T-cell (primary cell): ENCODE data around the gene UNC5C. TPM values are rescaled to one million over a fixed set of nuclear protein-coding genes. Genes with fewer than 3 reads are reported as not detected.

Experiments used
- ATAC-seq, 4 experiments: fragments of 200-7000 bp in 3 of 4; fragments of 150-1000 bp in 1 of 4; cut with Tn5 transposase; replicated peaks in 1 of 4; 1 replicate in 3 of 4; 2 replicates in 1 of 4; pipeline ENCODE4 v1.10.0; 2021; ENCODE audit warnings: moderate library complexity in 3 of 4, mild to moderate bottlenecking in 2 of 4, moderate number of reproducible peaks in 1 of 4
- CTCF ChIA-PET, 2 donors: fragments of 300-600 bp; sonication (Branson Sonifier 250); formaldehyde crosslinking; loops; one replicate each; lab custom pipeline; 2022; ENCODE audit warnings: antibody characterized with exemption in 2 of 2; lab: Charles Lee
- POLR2A ChIA-PET, 2 donors: fragments of 300-600 bp; sonication (Branson Sonifier 250); formaldehyde crosslinking; loops; one replicate each; lab custom pipeline; 2022; ENCODE audit warnings: antibody characterized with exemption in 2 of 2; lab: Charles Lee
- DNase-seq, 35 experiments: peaks; one replicate each; pipeline versions ENCODE4 v3.0.0 to v3.0.0-alpha.2; 2013 to 2023
- H3K27ac ChIP-seq: one replicate; pipeline ENCODE4 v1.5.1; 2013; ENCODE audit warnings: low read length
- H3K27me3 ChIP-seq, 2 experiments: replicated peaks in 1 of 2; 1 replicate in 1 of 2; 2 replicates in 1 of 2; pipeline versions ENCODE4 v1.6.1 to v1.7.0; 2013; ENCODE audit warnings: low read length in 1 of 2, mixed read lengths in 1 of 2; ENCODE audit not compliant: control insufficient read depth in 2 of 2, insufficient read depth in 2 of 2; ENCODE audit errors: extremely low read depth in 1 of 2
- H3K36me3 ChIP-seq, 2 donors: 1 replicate in 1 of 2; 2 replicates in 1 of 2; pipeline versions ENCODE4 v1.6.1 to v1.7.0; 2013; ENCODE audit warnings: low read length in 1 of 2; ENCODE audit not compliant: control insufficient read depth in 2 of 2, insufficient read depth in 1 of 2; ENCODE audit errors: extremely low read depth in 1 of 2
- H3K4me1 ChIP-seq, 2 experiments: 1 replicate in 1 of 2; 2 replicates in 1 of 2; pipeline versions ENCODE4 v1.6.1 to v1.7.0; 2013; ENCODE audit warnings: low read length in 2 of 2, mixed read lengths in 1 of 2; ENCODE audit not compliant: insufficient read depth in 2 of 2, control insufficient read depth in 1 of 2; ENCODE audit errors: extremely low read depth in 1 of 2
- H3K4me3 ChIP-seq, 2 donors: 1 replicate in 1 of 2; 2 replicates in 1 of 2; pipeline versions ENCODE4 v1.5.1 to v1.7.0; 2013; ENCODE audit warnings: mild to moderate bottlenecking in 2 of 2, low read length in 1 of 2, moderate library complexity in 1 of 2; ENCODE audit not compliant: control insufficient read depth in 1 of 2; ENCODE audit errors: extremely low read depth in 1 of 2
- H3K9me3 ChIP-seq: 2 replicates; pipeline ENCODE4 v1.7.0; 2013
- H3K27ac Mint-ChIP-seq, 2 donors: one replicate each; pipeline ENCODE4 v1.8.0; 2020 to 2021; ENCODE audit warnings: mild to moderate bottlenecking in 2 of 2, mixed read lengths in 2 of 2
- H3K27me3 Mint-ChIP-seq, 2 donors: one replicate each; pipeline ENCODE4 v1.8.0; 2021 to 2022; ENCODE audit warnings: mixed read lengths in 2 of 2
- H3K36me3 Mint-ChIP-seq: one replicate; pipeline ENCODE4 v1.8.0; 2021; ENCODE audit warnings: mixed read lengths
- H3K4me1 Mint-ChIP-seq, 3 donors: one replicate each; pipeline ENCODE4 v1.8.0; 2020 to 2022; ENCODE audit warnings: mixed read lengths in 3 of 3, mild to moderate bottlenecking in 1 of 3
- H3K4me3 Mint-ChIP-seq, 3 donors: one replicate each; pipeline ENCODE4 v1.8.0; 2020 to 2022; ENCODE audit warnings: mild to moderate bottlenecking in 3 of 3, mixed read lengths in 3 of 3, moderate library complexity in 3 of 3
- H3K9me3 Mint-ChIP-seq, 3 donors: one replicate each; pipeline ENCODE4 v1.8.0; 2020 to 2022; ENCODE audit warnings: mixed read lengths in 3 of 3
- WGBS: methylation state at CpG from one replicate; pipeline ENCODE4 v1.1.5; 2013; ENCODE audit warnings: missing lambda C conversion rate; ENCODE audit not compliant: insufficient coverage; 5-methylcytosine and 5-hydroxymethylcytosine counted together
- total RNA-seq, 35 experiments: library from RNA in 6 of 35; stranded (reverse) in 6 of 35; fragments of 120-200 nt in 1 of 35; gene quantifications; one replicate each; pipeline versions ENCODE4 v1.2.1 to v1.2.4 and lab custom pipeline; 2013 to 2026

The UNC5C gene
- total RNA-seq, result not detected
- total RNA-seq (2013), result 0.07 TPM
- total RNA-seq (lab: John Stamatoyannopoulos, UW), result 0 to 0.21 (median 0) reads per million in 29 experiments

GRCh38 chr4:95548738-95549245 lies at the start of gene UNC5C:
UNC5C (minus strand) TSS chr4:95548973.
- DNase-seq (no peak), ATAC-seq (no peak)
- H3K27ac ChIP-seq, result no peak within 1 kb of the TSS
- Mint-ChIP-seq H3K4me3 (peak within 1 kb of the TSS; percentile 64 to 68 (median 66)), H3K27me3 (peaks cover 46 to 47% of the 10 kb centered on the region in 2 donors), H3K36me3 (no peaks in the 10 kb centered on the region), H3K4me1 (peaks cover 10 to 20% (median 16%) of the 10 kb centered on the region in 3 donors), H3K27ac (no peak within 1 kb of the TSS), H3K9me3 (no peaks in the 10 kb centered on the region)
- H3K27me3 ChIP-seq, result peaks cover 6 to 32% of the 10 kb centered on the region in 2 experiments
- no peaks in the 10 kb centered on the region for H3K9me3 ChIP-seq
- H3K4me3 ChIP-seq, result peak within 1 kb of the TSS; percentile 14 to 79
- POLR2A ChIA-PET, result no interaction called here
- CTCF ChIA-PET, result no interaction called here
- WGBS, result 5% methylated on average over 21 of the region's 37 CpGs
- no peaks in the 10 kb centered on the region for H3K36me3 ChIP-seq
- H3K4me1 ChIP-seq, result peaks cover 0 to 6% of the 10 kb centered on the region in 2 experiments

- no peaks in the 10 kb centered on the region for H3K36me3 ChIP-seq
- H3K27ac Mint-ChIP-seq, result no peak overlapping the region
- DNase-seq (no peak), ATAC-seq (no peak)
- H3K4me3 Mint-ChIP-seq, result no peak overlapping the region
- ChIA-PET POLR2A (interaction anchor here in 1 of 2 donors (0.6 kb wide), 1 partner anchor 13 kb away, joined by 3 read pairs; no protein-coding TSS in a partner anchor), CTCF (interaction anchor here in 1 of 2 donors (0.6 kb wide), 1 partner anchor 104 kb away, joined by 4 read pairs; no protein-coding TSS in a partner anchor)
- WGBS, result no CpG with 5 or more reads among the region's 7 CpGs
- no peaks in the 10 kb centered on the region for H3K9me3 Mint-ChIP-seq
- H3K9me3 ChIP-seq, result no peaks in the 10 kb centered on the region
- no peaks in the 10 kb centered on the region for H3K36me3 Mint-ChIP-seq
- peaks cover 0 to 2% (median 0%) of the 10 kb centered on the region in 3 donors for H3K4me1 Mint-ChIP-seq
- no peak overlapping the region for H3K4me3 ChIP-seq
- H3K4me1 ChIP-seq, result no peaks in the 10 kb centered on the region
- no peak overlapping the region for H3K27ac ChIP-seq
- no peaks in the 10 kb centered on the region for H3K27me3 Mint-ChIP-seq
- H3K27me3 ChIP-seq, result no peaks in the 10 kb centered on the region
Measured at GRCh38 chr4:95596676-95597075, 47.9 kb upstream of the UNC5C start.

GRCh38 chr4:95594629-95595028 lies 45.9 kb upstream of the UNC5C start:
- no peaks in the 10 kb centered on the region for H3K9me3 ChIP-seq
- H3K27ac ChIP-seq, result no peak overlapping the region
- H3K36me3 ChIP-seq, result no peaks in the 10 kb centered on the region
- no peaks in the 10 kb centered on the region for H3K4me1 ChIP-seq
- ChIA-PET POLR2A (no interaction called here), CTCF (no interaction called here)
- Mint-ChIP-seq H3K9me3 (no peaks in the 10 kb centered on the region), H3K27me3 (no peaks in the 10 kb centered on the region), H3K4me1 (no peaks in the 10 kb centered on the region), H3K36me3 (no peaks in the 10 kb centered on the region), H3K27ac (no peak overlapping the region), H3K4me3 (no peak overlapping the region)
- no peak overlapping the region for H3K4me3 ChIP-seq
- DNase-seq, result no peak
- no peak for ATAC-seq
- no CpG with 5 or more reads among the region's 1 CpG for WGBS
- H3K27me3 ChIP-seq, result no peaks in the 10 kb centered on the region

DNA sequence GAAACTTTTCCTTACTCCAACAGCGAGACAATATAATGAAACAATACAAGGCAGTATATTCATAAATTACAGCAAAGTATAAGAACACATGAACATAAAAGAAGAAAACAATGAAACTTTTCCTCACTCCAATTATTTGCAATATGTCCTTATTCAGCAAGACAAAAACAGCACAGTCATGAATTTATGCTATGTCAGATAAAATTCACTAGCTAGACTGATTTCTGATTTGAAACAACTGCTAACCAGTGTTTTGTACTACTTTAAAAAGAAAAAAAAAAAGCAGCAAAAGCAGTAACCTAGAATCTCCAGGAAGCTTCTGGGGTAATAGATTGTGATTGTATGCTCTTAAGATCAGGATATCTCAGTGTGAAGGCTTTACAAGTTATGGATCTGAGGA lies 45.2 kb upstream of the UNC5C start:
- Histone ChIP-seq H3K27ac (no peak overlapping the region), H3K4me1 (no peaks in the 10 kb centered on the region), H3K36me3 (no peaks in the 10 kb centered on the region), H3K27me3 (no peaks in the 10 kb centered on the region), H3K9me3 (no peaks in the 10 kb centered on the region), H3K4me3 (no peak overlapping the region)
- no peaks in the 10 kb centered on the region for H3K4me1 Mint-ChIP-seq
- H3K9me3 Mint-ChIP-seq, result no peaks in the 10 kb centered on the region
- no peak overlapping the region for H3K4me3 Mint-ChIP-seq
- DNase-seq (no peak), ATAC-seq (no peak)
- no peaks in the 10 kb centered on the region for H3K27me3 Mint-ChIP-seq
- H3K36me3 Mint-ChIP-seq, result no peaks in the 10 kb centered on the region
- no CpG with 5 or more reads among the region's 1 CpG for WGBS
- ChIA-PET CTCF (no interaction called here), POLR2A (no interaction called here)
- H3K27ac Mint-ChIP-seq, result no peak overlapping the region

DNA sequence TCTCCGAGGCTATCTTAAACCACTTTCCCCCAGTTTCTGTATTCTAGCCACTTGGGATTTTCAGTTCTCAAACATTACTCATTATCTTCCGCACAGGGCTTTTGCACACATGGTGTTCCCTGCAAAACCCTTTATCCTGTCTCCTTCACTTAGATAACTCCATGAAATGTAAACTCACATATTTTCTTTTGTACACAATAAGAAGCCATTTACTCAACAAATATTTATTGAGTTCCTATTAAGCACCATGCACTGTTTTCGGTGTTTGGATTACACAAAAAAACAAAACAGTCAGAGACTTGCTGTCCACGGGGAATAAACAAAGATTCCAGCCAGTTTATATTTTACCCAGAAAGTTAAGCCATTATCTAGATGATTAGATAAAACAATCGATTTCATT lies 42.5 kb upstream of the UNC5C start:
- no peaks in the 10 kb centered on the region for H3K4me1 ChIP-seq
- Mint-ChIP-seq H3K4me1 (no peaks in the 10 kb centered on the region), H3K4me3 (no peak overlapping the region), H3K36me3 (no peaks in the 10 kb centered on the region), H3K27ac (no peak overlapping the region), H3K9me3 (no peaks in the 10 kb centered on the region), H3K27me3 (no peaks in the 10 kb centered on the region)
- no peaks in the 10 kb centered on the region for H3K9me3 ChIP-seq
- no peaks in the 10 kb centered on the region for H3K36me3 ChIP-seq
- ATAC-seq, result no peak
- 96% methylated on average over 2 of the region's 5 CpGs for WGBS
- DNase-seq, result no peak
- ChIA-PET CTCF (no interaction called here), POLR2A (no interaction called here)
- H3K27me3 ChIP-seq, result no peaks in the 10 kb centered on the region
- no peak overlapping the region for H3K4me3 ChIP-seq
- H3K27ac ChIP-seq, result no peak overlapping the region

DNA sequence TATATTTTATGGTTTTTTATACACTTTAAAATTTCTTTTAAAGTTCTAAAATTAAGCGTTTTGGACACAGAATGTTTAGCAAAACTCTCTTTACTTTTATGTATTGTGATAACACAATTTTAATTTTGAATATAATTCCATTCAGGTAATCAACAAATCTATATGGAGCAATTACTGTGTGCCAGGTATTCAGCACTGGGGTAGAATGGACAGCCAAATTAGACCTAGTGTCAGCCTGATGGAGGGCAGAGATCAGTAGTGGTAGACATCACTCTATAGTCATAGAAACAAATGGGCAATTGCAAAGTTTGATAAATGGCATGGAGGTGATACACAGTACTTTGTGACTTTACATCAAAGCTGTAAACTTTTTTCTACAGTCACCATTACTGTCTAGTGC lies 41.8 kb upstream of the UNC5C start:
- no peaks in the 10 kb centered on the region for H3K27me3 ChIP-seq
- Mint-ChIP-seq H3K27me3 (no peaks in the 10 kb centered on the region), H3K36me3 (no peaks in the 10 kb centered on the region), H3K27ac (no peak overlapping the region), H3K9me3 (no peaks in the 10 kb centered on the region), H3K4me3 (no peak overlapping the region), H3K4me1 (no peaks in the 10 kb centered on the region)
- no peaks in the 10 kb centered on the region for H3K9me3 ChIP-seq
- H3K4me1 ChIP-seq, result no peaks in the 10 kb centered on the region
- no peak overlapping the region for H3K27ac ChIP-seq
- no peaks in the 10 kb centered on the region for H3K36me3 ChIP-seq
- ATAC-seq (no peak), DNase-seq (no peak)
- no CpG with 5 or more reads among the region's 1 CpG for WGBS
- CTCF ChIA-PET, result no interaction called here
- POLR2A ChIA-PET, result no interaction called here
- no peak overlapping the region for H3K4me3 ChIP-seq
